GM12864 (cell line): ENCODE measurements around the gene TSPAN17.

ENCODE experiments used
- DNase-seq: peaks from one replicate; pipeline ENCODE4 v3.0.0-alpha.2; 2011; ENCODE audit warnings: low read depth
- H3K4me3 ChIP-seq: 2 replicates; pipeline ENCODE4 v1.5.1; 2011; ENCODE audit warnings: mild to moderate bottlenecking, low read depth, low read length, control low read depth
- TF ChIP-seq, protein P1 (sequence below): IDR thresholded peaks from 2 replicates; pipeline ENCODE4 v1.5.1; 2011; ENCODE audit warnings: low read depth, mild to moderate bottlenecking, moderate library complexity, low read length, control low read depth, inconsistent platforms; ENCODE audit errors: missing control alignments

TSPAN17 gene

GRCh38 chr5:176628406-176629228 lies 18.7 kb upstream of the TSPAN17 start:
- no peak for DNase-seq

GRCh38 chr5:176629317-176629852 lies 17.9 kb upstream of the TSPAN17 start:
- H3K4me3 ChIP-seq: no peak overlapping the region
- no peak for DNase-seq
- TF ChIP-seq, protein P1, sequence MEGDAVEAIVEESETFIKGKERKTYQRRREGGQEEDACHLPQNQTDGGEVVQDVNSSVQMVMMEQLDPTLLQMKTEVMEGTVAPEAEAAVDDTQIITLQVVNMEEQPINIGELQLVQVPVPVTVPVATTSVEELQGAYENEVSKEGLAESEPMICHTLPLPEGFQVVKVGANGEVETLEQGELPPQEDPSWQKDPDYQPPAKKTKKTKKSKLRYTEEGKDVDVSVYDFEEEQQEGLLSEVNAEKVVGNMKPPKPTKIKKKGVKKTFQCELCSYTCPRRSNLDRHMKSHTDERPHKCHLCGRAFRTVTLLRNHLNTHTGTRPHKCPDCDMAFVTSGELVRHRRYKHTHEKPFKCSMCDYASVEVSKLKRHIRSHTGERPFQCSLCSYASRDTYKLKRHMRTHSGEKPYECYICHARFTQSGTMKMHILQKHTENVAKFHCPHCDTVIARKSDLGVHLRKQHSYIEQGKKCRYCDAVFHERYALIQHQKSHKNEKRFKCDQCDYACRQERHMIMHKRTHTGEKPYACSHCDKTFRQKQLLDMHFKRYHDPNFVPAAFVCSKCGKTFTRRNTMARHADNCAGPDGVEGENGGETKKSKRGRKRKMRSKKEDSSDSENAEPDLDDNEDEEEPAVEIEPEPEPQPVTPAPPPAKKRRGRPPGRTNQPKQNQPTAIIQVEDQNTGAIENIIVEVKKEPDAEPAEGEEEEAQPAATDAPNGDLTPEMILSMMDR: no peak

More at GRCh38 chr5:176628406-176629228, 18.7 kb upstream of the TSPAN17 start:
- no peak overlapping the region for H3K4me3 ChIP-seq
- TF ChIP-seq, protein P1: no peak

GRCh38 chr5:176629853-176630680 lies 17.2 kb upstream of the TSPAN17 start, which contains the start of the genes EIF4E1B and SNCB:
Gene EIF4E1B (plus strand): TSS chr5:176630675. CDS start chr5:176642788, 12,113 bp downstream.
Gene SNCB (minus strand): TSS chr5:176630534. CDS start chr5:176629654, 880 bp downstream.
- no peak within 1 kb of the TSS; the same call in 1 of the 2 replicates for H3K4me3 ChIP-seq
- DNase-seq: no peak
- TF ChIP-seq, protein P1: no peak

DNA sequence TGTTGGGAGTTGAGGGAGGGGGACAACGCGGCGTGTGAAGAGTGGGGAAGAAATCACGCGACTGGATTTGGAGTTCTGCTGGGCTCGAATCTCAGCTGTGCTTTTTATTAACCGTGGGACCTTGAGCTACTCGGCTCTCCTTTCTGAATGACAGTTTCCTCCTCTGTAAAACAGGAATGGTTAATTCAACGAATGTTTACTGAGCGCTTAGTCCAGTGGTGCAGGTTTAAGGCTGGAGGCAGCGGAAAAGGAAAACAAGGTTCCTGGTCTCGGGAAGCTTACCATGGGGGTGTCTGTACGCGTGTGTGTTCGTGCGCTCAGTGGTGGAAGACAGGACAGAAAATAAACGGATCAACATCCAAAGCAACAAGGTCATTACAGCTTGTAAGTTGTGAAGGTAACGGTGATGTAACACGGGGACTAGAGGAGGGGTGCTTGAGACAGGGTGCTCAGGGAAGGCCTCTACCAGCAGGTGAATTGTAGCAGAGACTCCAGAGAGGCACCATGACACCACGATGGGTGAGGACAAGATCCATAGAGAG lies 16.5 kb upstream of the TSPAN17 start:
- TF ChIP-seq, protein P1: no peak
- no peak for DNase-seq
- H3K4me3 ChIP-seq: no peak overlapping the region; the same call in 1 of the 2 replicates

DNA sequence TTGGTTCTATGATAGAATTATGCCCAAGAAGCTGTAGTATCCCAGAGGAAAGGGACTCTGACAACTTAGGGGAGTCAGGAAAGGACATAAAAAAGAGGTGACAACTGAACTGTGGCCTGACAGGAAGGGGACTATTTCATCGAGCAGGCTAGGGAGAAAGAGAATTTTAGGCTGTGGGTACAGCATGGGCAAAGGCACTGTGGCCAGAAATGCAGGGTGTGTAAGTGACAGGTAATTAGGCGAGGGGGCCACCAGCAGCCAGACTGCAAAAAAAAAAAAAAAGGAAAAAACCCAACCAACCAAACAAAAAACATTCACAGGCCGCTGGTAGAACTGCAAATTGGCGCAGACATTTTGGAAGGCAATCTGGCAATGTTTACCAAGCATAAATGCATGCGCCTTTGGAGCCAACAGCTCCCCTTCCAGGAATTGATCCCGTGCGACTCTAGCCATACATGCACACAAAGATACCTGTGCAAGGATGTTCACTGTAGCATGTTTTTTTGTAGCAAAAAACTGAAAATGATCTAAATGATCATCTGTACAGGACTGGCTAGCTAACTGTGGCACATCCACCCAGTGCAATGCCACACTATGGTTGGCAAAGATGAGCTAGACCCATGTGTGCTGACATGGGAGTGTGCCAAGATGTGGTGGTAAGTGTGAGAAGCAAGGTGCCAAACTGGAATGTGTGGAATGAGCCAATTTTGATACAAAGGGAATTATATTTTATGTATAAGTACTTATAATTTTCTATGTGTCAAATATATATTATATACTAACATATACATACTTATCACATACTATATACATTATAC lies 15.7 kb upstream of the TSPAN17 start:
- no peak for DNase-seq
- TF ChIP-seq, protein P1: no peak
- no peak overlapping the region for H3K4me3 ChIP-seq

- TF ChIP-seq, protein P1: no peak
- no peak overlapping the region for H3K4me3 ChIP-seq
- DNase-seq: no peak
Observed at GRCh38 chr5:176632745-176633144, 14.5 kb upstream of the TSPAN17 start.
